ENCODE results near the gene FXYD1.
"Not testable (repeated sequence)": the region's sequence is repeated elsewhere in the genome, so short reads cannot be mapped to it uniquely, and the experiment has no call there.

The FXYD1 gene

DNA sequence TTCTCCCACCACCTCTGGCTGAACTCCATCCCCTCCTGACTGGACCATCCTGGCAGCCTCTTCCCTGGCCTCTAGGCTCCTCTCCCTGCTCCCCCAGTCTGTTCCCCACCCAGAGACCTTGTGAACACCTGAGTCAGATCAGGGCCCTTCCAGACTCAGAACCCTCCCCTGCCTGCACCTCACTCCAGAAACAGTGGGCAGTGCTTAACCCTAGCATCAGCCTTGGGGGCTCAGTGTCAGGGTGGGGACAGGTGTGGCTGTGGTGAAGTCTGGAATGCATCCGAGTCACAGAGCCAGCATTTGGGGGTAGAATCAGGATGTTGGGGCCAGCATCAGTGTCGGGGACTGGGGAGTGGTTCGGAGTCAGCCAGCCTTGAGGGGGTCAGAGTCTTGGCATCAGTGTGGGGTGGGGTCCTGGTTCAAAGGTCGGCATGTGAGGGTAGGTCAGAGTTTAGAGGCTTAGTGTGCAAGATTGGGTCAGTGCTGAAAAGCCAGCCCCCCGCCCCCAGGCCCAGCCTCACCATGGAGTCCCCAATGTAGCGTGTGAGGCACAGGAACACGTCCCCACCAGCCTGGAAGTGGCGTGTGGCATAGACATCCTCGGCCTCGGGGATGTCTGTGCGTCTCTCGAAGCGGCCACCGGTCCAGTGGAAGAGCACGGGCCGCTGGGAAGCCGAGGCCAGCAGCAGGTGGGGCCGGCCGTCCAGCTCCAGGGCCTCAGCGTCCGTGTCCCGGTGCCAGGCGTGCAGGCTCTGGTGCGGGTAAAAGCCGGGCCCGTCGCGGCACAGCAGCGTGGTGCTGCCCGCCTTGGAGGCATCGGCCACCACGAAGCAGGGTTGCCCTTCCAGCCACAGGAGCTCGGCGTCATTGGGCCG is 12.6 kb upstream of the FXYD1 start:
- no peak for DNase-seq

DNA sequence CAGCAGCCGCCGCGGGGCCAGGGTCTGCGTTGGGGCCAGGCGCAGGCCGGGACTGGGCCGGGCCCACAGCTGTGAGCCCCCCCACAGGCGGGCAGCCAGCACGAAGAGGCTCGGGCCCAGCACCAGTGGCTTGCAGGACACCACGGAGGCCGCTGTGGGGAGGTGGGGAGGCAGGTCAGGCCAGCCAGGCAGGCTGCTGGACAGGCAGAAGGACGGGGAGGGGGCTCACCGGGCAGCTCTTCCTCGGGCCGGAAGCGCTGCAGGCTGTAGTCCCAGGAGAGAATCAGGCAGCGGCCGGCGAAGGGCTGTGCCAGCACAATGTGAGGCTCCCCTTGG is 12.0 kb upstream of the FXYD1 start:
- DNase-seq: no peak

DNA sequence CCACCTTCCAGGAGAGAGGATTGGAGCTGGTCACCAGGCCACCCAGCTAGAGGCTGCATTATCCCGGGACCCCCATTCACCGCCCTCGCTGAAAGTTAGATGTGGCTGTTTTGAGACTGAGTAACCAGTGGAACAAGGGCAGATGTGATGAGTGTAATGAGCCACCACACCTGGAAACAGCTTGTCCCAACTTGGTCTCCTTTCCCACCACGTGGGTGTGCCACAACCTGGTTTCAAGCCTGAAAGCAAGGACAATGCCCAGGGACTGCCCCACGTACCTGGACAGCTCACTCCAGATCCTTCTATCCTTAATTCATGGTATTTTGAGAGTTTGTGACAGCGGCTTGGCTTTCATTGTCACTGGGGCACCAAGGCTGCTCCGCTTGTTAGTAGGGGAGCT is 10.8 kb upstream of the FXYD1 start:
- no peak for DNase-seq

DNA sequence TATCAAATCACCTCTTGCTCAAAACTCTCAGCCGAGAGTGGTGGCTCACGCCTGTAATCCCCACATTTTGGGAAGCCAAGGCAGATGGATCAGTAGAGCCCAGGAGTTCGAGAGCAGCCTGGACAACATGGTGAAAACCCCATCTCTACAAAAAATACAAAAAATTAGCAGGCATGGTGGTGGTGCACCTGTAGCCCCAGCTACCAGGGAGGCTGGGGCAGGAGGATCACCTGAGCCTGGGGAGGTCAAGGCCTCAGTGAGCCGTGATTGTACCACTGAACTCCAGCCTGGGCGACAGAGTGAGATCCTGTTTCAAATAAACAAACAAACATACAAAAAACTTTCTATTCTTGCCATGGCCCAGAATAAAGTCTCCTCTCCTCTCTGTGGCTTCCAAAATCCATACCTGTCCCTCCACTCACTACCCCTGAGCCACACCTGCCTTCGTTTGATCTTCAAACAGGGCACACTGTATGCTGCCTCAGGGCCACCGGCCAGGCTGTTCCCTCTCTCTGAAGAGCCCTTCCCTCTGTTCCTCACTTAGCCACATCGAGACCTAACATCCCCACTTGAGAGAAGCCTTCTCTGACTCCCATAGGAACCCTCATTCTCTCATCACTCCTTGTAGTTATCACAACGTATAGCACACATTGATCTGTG is 10.1 kb upstream of the FXYD1 start:
- DNase-seq: no peak

DNA sequence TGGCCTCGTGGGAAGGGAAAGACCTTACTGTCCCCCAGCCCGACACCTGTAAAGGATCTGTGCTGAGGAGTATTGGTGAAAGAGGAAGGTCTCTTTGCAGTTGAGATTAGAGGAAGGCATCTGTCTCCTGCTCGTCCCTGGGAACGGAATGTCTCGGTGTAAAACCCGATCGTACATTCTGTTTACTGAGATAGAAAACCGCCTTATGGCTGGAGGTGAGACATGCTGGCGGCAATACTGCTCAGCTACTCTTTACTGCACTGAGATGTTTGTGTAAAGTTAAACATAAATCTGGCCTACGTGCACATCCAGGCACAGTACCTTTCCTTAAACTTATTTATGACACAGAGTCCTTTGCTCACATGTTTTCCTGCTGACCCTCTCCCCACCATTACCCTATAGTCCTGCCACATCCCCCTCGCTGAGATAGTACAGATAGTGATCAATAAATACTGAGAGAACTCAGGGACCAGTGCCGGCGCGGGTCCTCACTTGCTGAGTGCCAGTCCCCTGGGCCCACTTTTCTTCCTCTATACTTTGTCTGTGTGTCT is 8.8 kb upstream of the FXYD1 start:
- DNase-seq: not testable (repeated sequence)

DNA sequence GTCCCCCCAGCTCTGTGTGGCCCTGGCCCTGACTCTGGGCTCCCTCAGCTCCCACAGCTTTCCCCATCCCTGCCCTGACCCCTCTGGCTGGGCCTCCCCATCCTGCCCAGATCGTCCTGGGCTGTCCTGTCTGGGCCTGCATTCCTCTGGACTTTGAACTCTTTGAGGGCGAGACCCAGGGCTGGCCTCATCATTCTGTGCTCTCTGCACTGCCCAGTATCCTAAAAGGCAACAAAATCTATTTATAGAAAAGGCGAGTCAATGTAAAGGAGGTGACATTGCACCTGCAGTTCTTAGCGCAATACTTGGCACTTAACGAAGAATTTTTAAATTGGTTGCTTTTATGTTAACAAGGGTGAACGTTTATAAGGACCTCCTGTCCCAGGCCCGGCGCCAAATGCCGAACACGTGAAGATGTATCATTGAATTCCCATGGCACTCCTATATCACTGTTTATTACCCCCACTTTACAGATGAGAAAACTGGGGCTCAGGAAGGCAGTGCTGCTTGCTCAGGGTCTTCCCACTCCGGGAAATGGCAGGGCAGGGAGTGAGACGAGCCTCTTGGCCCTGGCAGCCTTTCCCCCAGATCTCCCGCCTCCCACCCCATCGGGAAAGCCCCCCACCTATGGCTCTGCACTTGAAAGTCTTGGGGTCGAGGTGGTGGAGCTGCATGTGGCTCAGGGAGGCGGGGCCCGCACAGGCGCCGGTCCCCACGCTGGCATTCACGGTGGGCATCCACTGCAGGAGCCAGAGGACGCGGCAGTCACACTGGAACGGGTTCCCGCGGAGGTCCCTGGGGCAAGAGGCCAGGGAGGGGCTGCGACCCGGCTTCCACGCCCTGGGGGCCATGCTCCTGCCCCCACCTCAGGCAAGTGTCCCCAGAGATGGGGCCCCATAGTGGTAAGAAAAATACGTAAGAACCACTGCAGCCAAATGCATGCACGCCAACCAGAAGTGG is 7.6 kb upstream of the FXYD1 start:
- DNase-seq: no peak

DNA sequence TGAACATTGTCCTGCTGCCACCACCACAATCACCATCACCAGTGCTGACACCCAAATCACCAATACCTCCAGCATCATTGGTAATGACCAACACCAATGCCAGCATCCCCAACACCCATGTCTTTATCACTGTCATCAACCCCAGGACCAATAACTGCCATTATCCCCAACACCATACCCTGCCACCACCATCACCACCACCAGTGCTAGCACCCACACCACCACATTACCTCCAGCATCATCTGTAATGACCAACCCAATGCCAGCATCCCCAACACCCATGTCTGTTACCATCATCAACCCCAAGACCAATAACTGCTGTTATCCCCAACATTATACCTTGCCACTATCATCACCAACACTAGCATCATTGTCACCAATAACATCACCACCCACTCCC is 6.4 kb upstream of the FXYD1 start:
- no peak for DNase-seq

DNA sequence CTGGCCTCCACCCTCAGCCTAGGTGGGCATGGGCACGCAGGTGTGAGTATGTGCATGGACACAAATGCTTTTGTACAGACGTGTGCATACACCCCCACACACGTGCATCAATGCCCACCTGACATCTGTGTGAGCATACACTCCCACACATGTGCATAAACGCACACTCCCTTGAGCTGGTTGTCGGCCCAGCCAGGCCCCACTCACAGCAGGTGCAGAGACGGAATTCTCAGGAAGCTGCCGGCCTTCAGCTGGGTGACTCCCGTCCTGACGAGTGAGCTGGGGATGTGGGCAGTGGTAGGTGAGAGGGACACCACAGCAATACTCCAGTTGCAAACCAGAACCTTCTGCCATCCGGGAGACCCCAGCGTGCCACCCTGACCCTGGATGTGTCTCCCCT is 4.8 kb upstream of the FXYD1 start:
- no peak for DNase-seq

DNA sequence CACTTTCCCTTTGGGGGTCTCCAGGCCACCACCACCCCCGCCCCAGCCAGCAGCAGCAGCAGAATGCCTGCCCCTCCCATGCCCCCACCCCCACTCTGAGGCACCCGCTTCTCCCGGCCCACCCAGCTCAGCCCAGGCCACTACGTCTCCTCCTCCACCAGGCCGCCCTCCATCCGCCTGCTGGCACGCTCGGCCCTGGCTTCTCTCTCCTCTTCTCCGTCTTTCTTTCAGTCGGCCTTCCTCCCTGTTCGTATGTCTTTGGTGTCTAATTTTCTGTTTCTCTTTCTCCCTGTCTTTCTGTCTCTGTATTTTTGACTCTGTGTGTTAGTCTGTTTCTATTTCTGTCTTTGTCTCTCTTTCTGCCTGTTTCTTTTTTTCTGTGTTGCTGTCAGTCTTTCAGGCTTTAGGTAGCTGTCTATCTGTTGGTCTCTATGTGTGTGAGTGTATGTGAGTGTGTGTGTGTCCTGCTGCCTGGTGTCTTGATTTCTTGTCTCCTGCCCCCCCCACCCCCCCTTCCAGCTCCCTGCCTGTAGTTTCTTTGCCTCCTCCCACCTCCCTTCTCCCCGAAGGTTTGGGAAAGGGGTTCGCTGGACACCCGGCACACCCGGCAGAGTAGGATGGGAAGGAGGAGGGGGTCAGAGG is 3.9 kb upstream of the FXYD1 start, which contains the start of gene LGI4:
Gene LGI4 (minus strand): TSS at position 459 of the 642 bp plus-strand sequence. CDS start 379 bp downstream, at position 80.
- DNase-seq: no peak

DNA sequence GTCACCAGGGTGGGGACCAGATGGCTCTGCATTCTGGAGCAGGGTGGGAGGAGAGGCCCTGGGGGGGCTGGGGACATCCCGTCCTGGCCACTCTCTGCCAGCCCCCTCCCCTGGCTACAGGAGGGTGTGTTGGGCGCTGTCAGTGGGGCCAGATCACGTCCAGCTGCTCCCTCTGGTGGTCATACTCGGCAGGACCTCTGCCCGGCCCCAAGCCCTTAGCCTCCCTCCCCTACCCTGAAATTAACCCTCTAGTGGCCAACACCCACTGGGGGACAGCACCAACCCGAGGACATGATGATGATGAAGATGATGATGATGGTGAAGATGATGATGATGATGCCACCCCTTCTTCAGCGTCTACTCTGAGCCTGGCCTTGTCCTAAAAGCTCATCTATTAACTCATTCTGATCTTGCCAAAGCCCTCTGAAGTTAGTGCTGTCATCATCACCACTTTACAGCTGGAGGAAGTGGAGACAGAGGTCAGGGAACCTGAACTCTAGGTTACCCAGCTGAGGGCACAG is 3.2 kb upstream of the FXYD1 start:
- DNase-seq: peak; percentile 66

DNA sequence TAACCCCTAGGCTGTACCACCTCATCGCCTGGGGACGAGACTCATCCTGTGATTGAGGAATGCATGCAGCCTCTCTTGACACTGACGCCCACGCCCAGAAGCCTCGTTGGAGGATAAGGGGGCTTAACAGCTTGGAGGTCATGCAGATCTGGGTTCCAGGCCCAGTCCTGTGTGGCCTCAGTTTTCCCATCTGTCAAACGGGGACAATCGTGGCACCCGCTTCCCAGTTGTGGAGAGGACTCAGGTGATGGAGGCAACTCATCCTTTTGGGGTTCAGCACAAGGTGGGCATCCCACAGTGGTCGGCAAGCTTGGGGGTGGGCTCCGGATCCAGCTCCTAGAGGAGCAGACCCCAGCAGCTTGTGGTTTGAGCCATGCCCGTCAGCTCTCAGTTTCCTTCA is 2.4 kb upstream of the FXYD1 start:
- DNase-seq: no peak

DNA sequence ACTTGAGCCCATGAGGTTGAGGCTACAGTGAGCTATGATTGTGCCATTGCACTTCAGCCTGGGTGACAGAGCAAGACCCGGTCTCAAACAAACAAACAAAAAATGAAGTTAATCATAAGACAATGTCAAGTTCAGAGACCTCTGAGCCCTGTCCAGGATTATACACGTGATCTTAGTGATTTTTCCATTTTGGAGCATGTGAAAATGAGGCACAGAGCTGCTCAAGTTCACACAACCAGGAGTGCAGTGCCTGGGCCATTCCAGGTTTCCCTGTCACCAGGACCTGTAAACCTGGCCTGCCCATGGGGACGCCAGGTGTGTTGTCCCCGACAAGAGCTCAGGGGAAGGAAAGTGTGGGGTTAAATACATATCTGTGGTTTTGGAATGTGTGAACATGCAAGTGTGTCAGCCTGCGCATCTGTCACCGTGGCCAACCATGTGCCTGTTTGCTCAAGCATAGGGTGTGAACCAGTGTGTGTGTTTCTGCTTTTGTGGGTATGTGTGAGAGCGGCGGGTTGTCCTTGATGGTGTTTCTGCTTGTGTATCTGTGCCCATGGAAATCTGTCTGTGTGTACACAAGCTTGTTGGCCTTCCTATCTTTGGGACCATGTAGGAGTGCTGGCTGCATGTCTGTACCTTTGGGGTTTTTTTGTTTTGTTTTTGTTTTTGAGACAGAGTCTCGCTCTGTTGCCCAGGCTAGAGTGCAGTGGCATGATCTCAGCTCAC is 1.5 kb upstream of the FXYD1 start:
- peak; percentile 27 for DNase-seq

DNA sequence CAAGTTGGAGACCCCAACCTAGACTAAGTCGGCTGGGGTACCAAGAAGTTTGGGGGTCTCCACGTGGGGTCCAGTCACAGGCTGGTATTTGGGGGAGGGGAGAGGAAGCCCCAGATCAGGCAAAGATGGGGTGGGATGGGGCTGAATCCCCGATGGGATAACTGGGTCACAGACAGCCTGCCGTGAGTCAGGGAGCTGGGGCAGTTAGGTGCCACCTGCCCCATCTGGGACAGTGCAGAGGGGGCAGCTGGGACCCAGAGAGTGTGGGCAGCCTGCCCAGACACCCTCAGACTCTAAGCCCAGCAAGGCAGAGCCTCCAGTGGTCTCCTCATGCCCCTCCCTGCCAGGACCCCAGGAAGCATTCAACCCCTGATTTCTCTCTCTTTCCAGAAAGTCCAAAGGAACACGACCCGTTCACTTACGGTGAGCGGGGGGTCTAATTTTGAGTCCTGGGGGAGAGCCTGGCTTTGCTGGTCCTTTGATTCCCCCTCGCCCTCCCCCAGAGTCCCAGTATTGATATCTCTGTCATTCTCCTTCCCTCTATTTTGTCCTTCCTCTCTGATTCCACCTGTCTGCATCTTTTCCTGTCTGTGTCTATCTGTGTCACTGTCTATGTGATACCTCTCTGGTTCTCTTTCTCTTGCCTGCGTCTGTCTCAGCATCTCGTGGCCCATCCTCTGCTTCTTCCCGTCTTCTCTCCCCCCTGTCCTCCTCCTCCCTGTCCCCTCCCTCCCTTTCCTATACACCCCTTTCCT is 1.8 kb downstream of the FXYD1 start:
- DNase-seq: no peak

DNA sequence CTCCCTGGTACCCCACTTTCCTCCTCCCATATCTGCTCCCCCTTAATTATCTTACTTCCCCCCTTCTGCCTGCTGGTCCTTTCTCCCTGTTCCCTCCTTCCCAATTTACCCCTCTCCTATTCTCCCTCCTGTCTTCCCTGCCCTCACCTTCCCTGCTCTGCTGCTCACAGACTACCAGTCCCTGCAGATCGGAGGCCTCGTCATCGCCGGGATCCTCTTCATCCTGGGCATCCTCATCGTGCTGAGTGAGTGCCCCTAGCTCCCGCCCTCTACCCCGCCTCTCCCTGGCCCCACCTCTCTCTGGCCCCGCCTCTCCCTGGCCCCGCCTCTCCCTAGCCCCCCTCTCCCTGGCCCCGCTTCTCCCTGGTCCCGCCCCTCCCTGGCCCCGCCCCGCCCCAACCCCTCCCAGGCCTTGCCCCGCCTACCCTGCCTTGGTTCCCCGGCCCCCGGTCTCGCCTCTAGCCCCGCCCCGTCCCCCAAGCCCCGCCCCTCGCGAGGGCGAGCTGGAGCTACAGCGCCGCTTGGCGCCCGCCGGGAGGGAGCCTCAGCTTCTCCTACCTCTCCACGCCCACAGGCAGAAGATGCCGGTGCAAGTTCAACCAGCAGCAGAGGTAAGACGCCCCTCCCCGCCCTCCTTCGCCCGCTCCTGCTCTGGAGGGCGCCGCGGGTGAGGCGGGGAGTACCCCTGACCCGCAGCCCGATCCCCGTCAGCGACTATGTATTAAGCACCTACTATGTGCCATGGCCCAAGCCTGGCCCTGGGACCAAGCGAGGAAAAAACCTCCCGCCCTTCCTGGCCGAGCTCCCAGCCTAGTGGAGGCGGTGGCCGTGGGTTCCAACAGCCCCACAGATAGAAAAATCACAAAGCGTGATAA is 2.6 kb downstream of the FXYD1 start:
- peak; percentile 90 for DNase-seq

DNA sequence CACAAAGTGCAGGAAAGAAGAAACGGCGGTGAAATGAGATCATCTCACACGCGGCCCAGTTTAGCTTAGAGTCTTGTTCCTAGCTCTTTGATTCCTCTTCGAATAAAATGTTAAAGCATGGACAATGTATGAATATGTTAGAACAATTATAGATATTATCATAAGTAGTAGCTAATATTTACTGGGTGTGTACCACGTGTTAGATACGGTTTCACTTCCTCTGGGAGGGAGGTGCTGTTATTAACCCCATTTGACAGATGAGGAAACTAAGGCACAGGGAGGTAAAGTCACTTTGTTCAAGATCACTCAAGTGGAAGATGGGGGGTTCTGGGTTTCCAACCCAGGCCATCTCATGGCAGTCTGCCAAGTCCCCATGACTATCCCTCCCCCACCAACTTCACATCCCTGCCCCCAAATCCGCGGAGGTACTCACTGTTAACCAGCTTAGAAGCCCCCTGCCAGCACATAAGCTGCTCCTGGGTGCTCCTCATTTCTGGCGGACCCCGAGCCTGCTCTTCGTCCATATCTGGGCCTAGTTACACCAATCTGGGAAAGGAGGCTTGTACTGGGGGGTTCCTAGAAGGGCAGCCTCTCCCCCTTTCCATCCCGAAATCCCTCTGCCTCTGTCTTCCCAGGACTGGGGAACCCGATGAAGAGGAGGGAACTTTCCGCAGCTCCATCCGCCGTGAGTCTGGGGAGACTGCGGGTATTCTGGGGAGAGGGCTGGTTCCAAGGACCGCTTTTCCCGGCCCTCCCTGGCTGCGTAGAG is 3.4 kb downstream of the FXYD1 start:
- peak; percentile 57 for DNase-seq

DNA sequence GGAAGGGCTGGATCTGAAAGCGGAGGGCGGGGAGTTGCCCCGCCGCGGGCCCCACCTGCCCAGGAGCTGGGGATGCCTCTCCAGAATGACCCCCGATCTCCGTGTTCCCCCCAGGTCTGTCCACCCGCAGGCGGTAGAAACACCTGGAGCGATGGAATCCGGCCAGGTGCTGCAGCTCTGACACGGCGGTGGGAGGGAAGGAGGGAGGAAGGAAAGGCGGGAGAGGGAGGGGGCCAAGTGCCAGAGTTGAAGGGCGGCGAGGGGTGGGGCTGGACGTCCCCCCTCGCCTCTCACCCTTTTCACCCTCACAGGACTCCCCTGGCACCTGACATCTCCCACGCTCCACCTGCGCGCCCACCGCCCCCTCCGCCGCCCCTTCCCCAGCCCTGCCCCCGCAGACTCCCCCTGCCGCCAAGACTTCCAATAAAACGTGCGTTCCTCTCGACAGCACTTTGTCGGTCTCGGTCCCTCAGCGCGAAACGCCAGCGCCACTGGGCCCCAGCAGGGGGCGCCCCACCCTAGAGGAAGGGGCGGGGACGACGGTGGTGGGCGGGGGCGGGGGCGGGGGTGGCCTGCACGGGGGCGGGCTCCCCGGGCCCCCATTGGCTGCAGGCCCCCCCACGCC is 4.1 kb downstream of the FXYD1 start:
- DNase-seq: peak; percentile 61

DNA sequence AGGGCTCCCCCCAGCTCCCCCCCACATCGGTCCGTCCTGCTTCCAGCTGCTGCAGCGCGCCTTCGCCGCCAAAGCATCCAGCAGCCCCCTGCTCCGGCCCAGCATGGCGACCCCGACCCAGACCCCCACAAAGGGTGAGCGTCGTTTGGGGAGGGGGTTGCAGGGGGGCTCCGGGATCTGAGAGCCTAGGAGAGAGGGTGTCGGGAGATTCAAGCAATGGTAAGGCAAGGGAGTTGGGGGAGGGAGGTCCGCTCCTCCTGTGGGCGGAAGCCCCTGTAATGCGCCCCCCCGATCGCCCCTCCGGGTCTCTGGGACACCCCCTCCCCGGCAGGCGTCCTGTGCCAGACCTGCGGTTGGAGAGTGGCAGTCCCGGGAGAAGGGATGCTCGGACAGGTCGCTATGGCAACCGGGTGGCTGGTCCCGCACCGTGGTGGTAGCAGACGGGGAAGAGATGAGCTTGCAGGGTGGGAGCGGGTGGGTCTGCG is 4.6 kb downstream of the FXYD1 start, which contains the start of gene FXYD7:
Gene FXYD7 (plus strand): TSS at position 25 of the 485 bp plus-strand sequence. CDS start 79 bp downstream, at position 104.
- no peak for DNase-seq

DNA sequence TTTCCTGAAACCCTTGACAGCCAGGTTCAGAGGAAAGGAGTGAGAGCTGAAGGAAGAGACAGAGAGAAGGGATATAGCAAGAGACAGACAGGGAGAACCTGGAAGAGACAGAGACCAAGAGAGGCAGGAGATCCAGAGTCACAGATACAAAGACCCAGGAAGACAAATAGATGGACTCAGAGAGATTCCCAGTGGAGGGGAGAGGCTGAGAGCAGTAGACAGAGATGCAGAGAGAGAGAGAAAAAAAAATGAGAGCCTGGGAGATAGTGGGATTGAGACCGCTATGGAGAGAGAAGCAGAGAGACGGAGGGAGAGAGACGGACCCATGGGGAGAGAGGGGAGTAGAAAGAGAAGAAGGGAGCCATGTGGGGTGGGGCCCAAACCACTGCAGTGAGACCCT is 5.2 kb downstream of the FXYD1 start:
- DNase-seq: peak; percentile 11

Measured in NCI-H1694 treated with DMSO at 0.1 percent for 48 hours (cell line).